ENCODE measurements around the gene ADAMTS12.

The ADAMTS12 gene

GRCh38 chr5:33745101-33745770 lies 146.6 kb downstream of the ADAMTS12 start:
- Mint-ChIP-seq H3K27ac (no peak overlapping the region), H3K9me3 (no peaks in the 10 kb centered on the region), H3K36me3 (no peaks in the 10 kb centered on the region), H3K4me1 (no peaks in the 10 kb centered on the region), H3K27me3 (no peaks in the 10 kb centered on the region), H3K4me3 (no peak overlapping the region)
- ATAC-seq: peak; percentile 5

GRCh38 chr5:33743099-33743498 lies 148.7 kb downstream of the ADAMTS12 start:
- ATAC-seq: no peak
- no peak overlapping the region for H3K4me3 Mint-ChIP-seq
- H3K27me3 Mint-ChIP-seq: no peaks in the 10 kb centered on the region
- no peaks in the 10 kb centered on the region for H3K36me3 Mint-ChIP-seq
- no peaks in the 10 kb centered on the region for H3K4me1 Mint-ChIP-seq
- H3K9me3 Mint-ChIP-seq: no peaks in the 10 kb centered on the region
- no peak overlapping the region for H3K27ac Mint-ChIP-seq

GRCh38 chr5:33742181-33742580 lies 149.6 kb downstream of the ADAMTS12 start:
- Mint-ChIP-seq H3K27ac (no peak overlapping the region), H3K9me3 (no peaks in the 10 kb centered on the region), H3K4me3 (no peak overlapping the region), H3K4me1 (no peaks in the 10 kb centered on the region), H3K27me3 (no peaks in the 10 kb centered on the region), H3K36me3 (no peaks in the 10 kb centered on the region)
- no peak for ATAC-seq

GRCh38 chr5:33738967-33739366 lies 152.8 kb downstream of the ADAMTS12 start:
- no peak for ATAC-seq
- Mint-ChIP-seq H3K4me1 (no peaks in the 10 kb centered on the region), H3K27ac (no peak overlapping the region), H3K4me3 (no peak overlapping the region), H3K27me3 (no peaks in the 10 kb centered on the region), H3K9me3 (no peaks in the 10 kb centered on the region), H3K36me3 (no peaks in the 10 kb centered on the region)

GRCh38 chr5:33738097-33738496 lies 153.7 kb downstream of the ADAMTS12 start:
- ATAC-seq: no peak
- H3K27me3 Mint-ChIP-seq: no peaks in the 10 kb centered on the region
- H3K4me1 Mint-ChIP-seq: no peaks in the 10 kb centered on the region
- no peak overlapping the region for H3K27ac Mint-ChIP-seq
- H3K9me3 Mint-ChIP-seq: no peaks in the 10 kb centered on the region
- H3K4me3 Mint-ChIP-seq: no peak overlapping the region
- no peaks in the 10 kb centered on the region for H3K36me3 Mint-ChIP-seq

- Mint-ChIP-seq H3K4me1 (no peaks in the 10 kb centered on the region), H3K9me3 (no peaks in the 10 kb centered on the region), H3K36me3 (no peaks in the 10 kb centered on the region), H3K27me3 (no peaks in the 10 kb centered on the region), H3K4me3 (no peak overlapping the region), H3K27ac (no peak overlapping the region)
- no peak for ATAC-seq
Observed at GRCh38 chr5:33737697-33738096, 154.1 kb downstream of the ADAMTS12 start.

GRCh38 chr5:33737284-33737683 lies 154.5 kb downstream of the ADAMTS12 start:
- no peaks in the 10 kb centered on the region for H3K36me3 Mint-ChIP-seq
- ATAC-seq: no peak
- H3K27me3 Mint-ChIP-seq: no peaks in the 10 kb centered on the region
- H3K27ac Mint-ChIP-seq: no peak overlapping the region
- H3K9me3 Mint-ChIP-seq: no peaks in the 10 kb centered on the region
- H3K4me3 Mint-ChIP-seq: no peak overlapping the region
- H3K4me1 Mint-ChIP-seq: no peaks in the 10 kb centered on the region

GRCh38 chr5:33736510-33736909 lies 155.3 kb downstream of the ADAMTS12 start:
- no peak for ATAC-seq
- H3K27ac Mint-ChIP-seq: no peak overlapping the region

GRCh38 chr5:33735072-33735471 lies 156.7 kb downstream of the ADAMTS12 start:
- H3K4me1 Mint-ChIP-seq: no peaks in the 10 kb centered on the region
- no peaks in the 10 kb centered on the region for H3K36me3 Mint-ChIP-seq
- H3K4me3 Mint-ChIP-seq: no peak overlapping the region
- H3K9me3 Mint-ChIP-seq: peaks cover 2% of the 10 kb centered on the region
- peaks cover 14% of the 10 kb centered on the region for H3K27me3 Mint-ChIP-seq
- ATAC-seq: no peak
- H3K27ac Mint-ChIP-seq: no peak overlapping the region

More at GRCh38 chr5:33736510-33736909, 155.3 kb downstream of the ADAMTS12 start:
- H3K36me3 Mint-ChIP-seq: no peaks in the 10 kb centered on the region
- no peaks in the 10 kb centered on the region for H3K9me3 Mint-ChIP-seq
- no peaks in the 10 kb centered on the region for H3K27me3 Mint-ChIP-seq
- H3K4me3 Mint-ChIP-seq: no peak overlapping the region
- no peaks in the 10 kb centered on the region for H3K4me1 Mint-ChIP-seq

- H3K9me3 Mint-ChIP-seq: peaks cover 3% of the 10 kb centered on the region
- H3K4me3 Mint-ChIP-seq: no peak overlapping the region
- H3K27me3 Mint-ChIP-seq: peaks cover 19% of the 10 kb centered on the region
- H3K36me3 Mint-ChIP-seq: no peaks in the 10 kb centered on the region
- ATAC-seq: no peak
- no peak overlapping the region for H3K27ac Mint-ChIP-seq
- no peaks in the 10 kb centered on the region for H3K4me1 Mint-ChIP-seq
Observed at GRCh38 chr5:33734537-33734936, 157.3 kb downstream of the ADAMTS12 start.

GRCh38 chr5:33733225-33733624 lies 158.6 kb downstream of the ADAMTS12 start:
- peaks cover 3% of the 10 kb centered on the region for H3K9me3 Mint-ChIP-seq
- no peak overlapping the region for H3K4me3 Mint-ChIP-seq
- H3K4me1 Mint-ChIP-seq: no peaks in the 10 kb centered on the region
- no peak overlapping the region for H3K27ac Mint-ChIP-seq
- no peak for ATAC-seq
- peaks cover 19% of the 10 kb centered on the region for H3K27me3 Mint-ChIP-seq
- no peaks in the 10 kb centered on the region for H3K36me3 Mint-ChIP-seq

GRCh38 chr5:33726422-33727165 lies 165.2 kb downstream of the ADAMTS12 start:
- Mint-ChIP-seq H3K27me3 (peaks cover 19% of the 10 kb centered on the region), H3K36me3 (no peaks in the 10 kb centered on the region), H3K4me1 (no peaks in the 10 kb centered on the region), H3K27ac (no peak overlapping the region), H3K4me3 (no peak overlapping the region), H3K9me3 (peaks cover 3% of the 10 kb centered on the region)
- no peak for ATAC-seq

- Mint-ChIP-seq H3K9me3 (peaks cover 3% of the 10 kb centered on the region), H3K27ac (no peak overlapping the region), H3K27me3 (peaks cover 12% of the 10 kb centered on the region), H3K36me3 (no peaks in the 10 kb centered on the region), H3K4me1 (no peaks in the 10 kb centered on the region), H3K4me3 (no peak overlapping the region)
- ATAC-seq: no peak
Observed at GRCh38 chr5:33725806-33726205, 166.0 kb downstream of the ADAMTS12 start.

- Mint-ChIP-seq H3K4me3 (no peak overlapping the region), H3K4me1 (no peaks in the 10 kb centered on the region), H3K27ac (no peak overlapping the region), H3K9me3 (no peaks in the 10 kb centered on the region), H3K36me3 (no peaks in the 10 kb centered on the region), H3K27me3 (no peaks in the 10 kb centered on the region)
- ATAC-seq: no peak
Observed at GRCh38 chr5:33721491-33722200, 170.1 kb downstream of the ADAMTS12 start.

GRCh38 chr5:33720176-33720575 lies 171.6 kb downstream of the ADAMTS12 start:
- Mint-ChIP-seq H3K4me3 (no peak overlapping the region), H3K36me3 (no peaks in the 10 kb centered on the region), H3K4me1 (no peaks in the 10 kb centered on the region), H3K27ac (no peak overlapping the region), H3K9me3 (no peaks in the 10 kb centered on the region), H3K27me3 (no peaks in the 10 kb centered on the region)
- no peak for ATAC-seq

GRCh38 chr5:33719769-33720168 lies 172.0 kb downstream of the ADAMTS12 start:
- Mint-ChIP-seq H3K27ac (no peak overlapping the region), H3K4me1 (no peaks in the 10 kb centered on the region), H3K9me3 (no peaks in the 10 kb centered on the region), H3K4me3 (no peak overlapping the region), H3K27me3 (no peaks in the 10 kb centered on the region), H3K36me3 (no peaks in the 10 kb centered on the region)
- ATAC-seq: no peak

Data from stimulated activated memory B cell treated with anti-CD40 and anti-IgM and Interleukin-4, amounts not matched to agents 10 μg/mL and 1 μg/mL and 100 μg/mL, for 72 hours (primary cell).